ENCODE measurements around the gene CBARP. TPM values are rescaled to one million over a fixed set of nuclear protein-coding genes. Genes with fewer than 3 reads are reported as not detected.

The CBARP gene
- total RNA-seq, 1 experiment from 2014 or later = 23.4 TPM

GRCh38 chr19:1254530-1255185 is 16.9 kb upstream of the CBARP start (continued):
- TF ChIP-seq, protein P1, sequence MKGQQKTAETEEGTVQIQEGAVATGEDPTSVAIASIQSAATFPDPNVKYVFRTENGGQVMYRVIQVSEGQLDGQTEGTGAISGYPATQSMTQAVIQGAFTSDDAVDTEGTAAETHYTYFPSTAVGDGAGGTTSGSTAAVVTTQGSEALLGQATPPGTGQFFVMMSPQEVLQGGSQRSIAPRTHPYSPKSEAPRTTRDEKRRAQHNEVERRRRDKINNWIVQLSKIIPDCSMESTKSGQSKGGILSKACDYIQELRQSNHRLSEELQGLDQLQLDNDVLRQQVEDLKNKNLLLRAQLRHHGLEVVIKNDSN (CRISPR knock-in tag; IDR thresholded peaks at IDR 0.05) = no peak
- TF ChIP-seq CREB1 (CRISPR knock-in tag; IDR thresholded peaks at IDR 0.05) = no peak

- Mint-ChIP-seq H3K27ac (no peak overlapping the region), H3K9me3 (no peaks in the 10 kb centered on the region), H3K36me3 (peaks cover 38% of the 10 kb centered on the region), H3K27me3 (ENCODE audit: low read depth) (no peaks in the 10 kb centered on the region), H3K4me3 (no peak overlapping the region), H3K4me1 (peaks cover 22% of the 10 kb centered on the region)
- POLR2A ChIA-PET = interaction anchor here (1.5 to 1.8 kb wide), 2 partner anchors 10 to 15 kb away, joined by 5 to 7 read pairs; partner anchors contain the start of gene CIRBP
- ATAC-seq (no peak), DNase-seq (ENCODE audit: low spot score) (no peak)
- CTCF ChIA-PET = interaction anchor here (15.6 kb wide), 1 partner anchor 11 kb away, joined by 648 read pairs; the partner anchor contains the start of gene ATP5F1D
- TF ChIP-seq MXD4 (CRISPR knock-in tag; IDR thresholded peaks at IDR 0.05; ENCODE audit: borderline replicate concordance) (no peak), TCF7 (CRISPR knock-in tag; IDR thresholded peaks at IDR 0.05; ENCODE audit: low read depth) (no peak), NFYB (CRISPR knock-in tag; conservative IDR thresholded peaks at IDR 0.05; ENCODE audit: low read depth) (no peak), HMGA2 (CRISPR knock-in tag; IDR thresholded peaks at IDR 0.05) (no peak), ZNF138 (CRISPR knock-in tag; conservative IDR thresholded peaks at IDR 0.05) (no peak), ETV6 (CRISPR knock-in tag; IDR thresholded peaks at IDR 0.05) (no peak), ATF2 (CRISPR knock-in tag; IDR thresholded peaks at IDR 0.05; ENCODE audit: borderline replicate concordance, low read depth) (no peak), FOXP1 (CRISPR knock-in tag; IDR thresholded peaks at IDR 0.05; ENCODE audit: borderline replicate concordance) (no peak), CREB1 (CRISPR knock-in tag; IDR thresholded peaks at IDR 0.05) (no peak)
- TF ChIP-seq, protein P2, sequence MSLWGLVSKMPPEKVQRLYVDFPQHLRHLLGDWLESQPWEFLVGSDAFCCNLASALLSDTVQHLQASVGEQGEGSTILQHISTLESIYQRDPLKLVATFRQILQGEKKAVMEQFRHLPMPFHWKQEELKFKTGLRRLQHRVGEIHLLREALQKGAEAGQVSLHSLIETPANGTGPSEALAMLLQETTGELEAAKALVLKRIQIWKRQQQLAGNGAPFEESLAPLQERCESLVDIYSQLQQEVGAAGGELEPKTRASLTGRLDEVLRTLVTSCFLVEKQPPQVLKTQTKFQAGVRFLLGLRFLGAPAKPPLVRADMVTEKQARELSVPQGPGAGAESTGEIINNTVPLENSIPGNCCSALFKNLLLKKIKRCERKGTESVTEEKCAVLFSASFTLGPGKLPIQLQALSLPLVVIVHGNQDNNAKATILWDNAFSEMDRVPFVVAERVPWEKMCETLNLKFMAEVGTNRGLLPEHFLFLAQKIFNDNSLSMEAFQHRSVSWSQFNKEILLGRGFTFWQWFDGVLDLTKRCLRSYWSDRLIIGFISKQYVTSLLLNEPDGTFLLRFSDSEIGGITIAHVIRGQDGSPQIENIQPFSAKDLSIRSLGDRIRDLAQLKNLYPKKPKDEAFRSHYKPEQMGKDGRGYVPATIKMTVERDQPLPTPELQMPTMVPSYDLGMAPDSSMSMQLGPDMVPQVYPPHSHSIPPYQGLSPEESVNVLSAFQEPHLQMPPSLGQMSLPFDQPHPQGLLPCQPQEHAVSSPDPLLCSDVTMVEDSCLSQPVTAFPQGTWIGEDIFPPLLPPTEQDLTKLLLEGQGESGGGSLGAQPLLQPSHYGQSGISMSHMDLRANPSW (CRISPR knock-in tag; conservative IDR thresholded peaks at IDR 0.05; ENCODE audit: low read depth) = no peak
- TF ChIP-seq, protein P3, sequence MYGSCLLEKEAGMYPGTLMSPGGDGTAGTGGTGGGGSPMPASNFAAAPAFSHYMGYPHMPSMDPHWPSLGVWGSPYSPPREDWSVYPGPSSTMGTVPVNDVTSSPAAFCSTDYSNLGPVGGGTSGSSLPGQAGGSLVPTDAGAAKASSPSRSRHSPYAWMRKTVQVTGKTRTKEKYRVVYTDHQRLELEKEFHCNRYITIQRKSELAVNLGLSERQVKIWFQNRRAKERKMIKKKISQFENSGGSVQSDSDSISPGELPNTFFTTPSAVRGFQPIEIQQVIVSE (CRISPR knock-in tag; IDR thresholded peaks at IDR 0.05; ENCODE audit: borderline replicate concordance) = no peak
Observed at GRCh38 chr19:1254081-1254527, 16.3 kb upstream of the CBARP start.

GRCh38 chr19:1253514-1254080 is 15.8 kb upstream of the CBARP start:
- ChIA-PET POLR2A (interaction anchor here (1.1 to 1.8 kb wide), 3 partner anchors 9 to 16 kb away, joined by 3 to 7 read pairs (median 5); partner anchors contain the start of gene CIRBP), CTCF (interaction anchor here (1.1 to 1.4 kb wide), 2 partner anchors 8 to 9 kb away, joined by 5 to 6 read pairs; no protein-coding TSS in a partner anchor)
- ATAC-seq (no peak), DNase-seq (ENCODE audit: low spot score) (no peak)
- no peak overlapping the region for H3K4me3 Mint-ChIP-seq
- H3K27me3 Mint-ChIP-seq (ENCODE audit: low read depth) = no peaks in the 10 kb centered on the region
- peaks cover 38% of the 10 kb centered on the region for H3K36me3 Mint-ChIP-seq
- no peaks in the 10 kb centered on the region for H3K9me3 Mint-ChIP-seq
- TF ChIP-seq ATF6 (CRISPR knock-in tag; IDR thresholded peaks at IDR 0.05) (no peak), GRHL2 (CRISPR knock-in tag; IDR thresholded peaks at IDR 0.05; ENCODE audit: insufficient replicate concordance, severe bottlenecking) (no peak), ZNF423 (CRISPR knock-in tag; IDR thresholded peaks at IDR 0.05) (no peak)
- H3K27ac Mint-ChIP-seq = no peak overlapping the region; the same call in 1 of the 2 replicates
- peaks cover 17% of the 10 kb centered on the region for H3K4me1 Mint-ChIP-seq
